ENCODE data around the gene LONP2. TPM values are rescaled to one million over a fixed set of nuclear protein-coding genes. Genes with fewer than 3 reads are reported as not detected.

The LONP2 gene
- total and polyA plus RNA-seq, 4 donors, result 30.0 to 304 (median 52.8) TPM

- TF ChIP-seq GABPA (IDR thresholded peaks at IDR 0.05 in 1 of 2, conservative IDR thresholded peaks at IDR 0.05 in 1 of 2) (no peak), REST (IDR thresholded peaks at IDR 0.05) (no peak), TAF1 (conservative IDR thresholded peaks at IDR 0.05) (no peak), HNF4A (conservative IDR thresholded peaks at IDR 0.05) (no peak), NR2F2 (IDR thresholded peaks at IDR 0.05) (no peak), RAD21 (IDR thresholded peaks at IDR 0.05) (no peak), YY1 (IDR thresholded peaks at IDR 0.05) (no peak), JUND (IDR thresholded peaks at IDR 0.05) (no peak), CTCF (IDR thresholded peaks at IDR 0.05; ENCODE audit: low read depth, low read length, missing input control) (no peak), FOXA1 (IDR thresholded peaks at IDR 0.05) (no peak), MAX (IDR thresholded peaks at IDR 0.05) (no peak), EGR1 (IDR thresholded peaks at IDR 0.05; ENCODE audit: low read depth in 2 of 2) (no peak), RXRA (IDR thresholded peaks at IDR 0.05) (no peak), SP1 (IDR thresholded peaks at IDR 0.05) (no peak)
- no peak overlapping the region for H3K27ac ChIP-seq (ENCODE audit: low read depth in 1 of 2, low read length in 2 of 2)
- no peaks in the 10 kb centered on the region for H3K27me3 ChIP-seq (ENCODE audit: control insufficient read depth in 4 of 4, insufficient read depth in 4 of 4, low read length in 3 of 4)
- H3K4me3 ChIP-seq (ENCODE audit: low read depth in 1 of 3, low read length in 3 of 3), result no peak overlapping the region
- H3K4me1 ChIP-seq (ENCODE audit: control insufficient read depth in 4 of 4, insufficient read depth in 4 of 4, low read length in 3 of 4), result no peaks in the 10 kb centered on the region
- H3K9me3 ChIP-seq (ENCODE audit: control insufficient read depth in 4 of 4, low read length in 3 of 4), result no peaks in the 10 kb centered on the region
- WGBS, result 97% methylated on average over 2 of the region's 2 CpGs
- DNase-seq (ENCODE audit: low spot score), result no peak
- no peak overlapping the region for H3K9ac ChIP-seq (ENCODE audit: low read depth in 1 of 2, low read length in 2 of 2)
- H3K36me3 ChIP-seq (ENCODE audit: control insufficient read depth in 4 of 4, insufficient read depth in 3 of 4, low read depth in 1 of 4, low read length in 3 of 4), result peaks cover 11 to 58% (median 43%) of the 10 kb centered on the region in 4 donors
These were observed 98.5 kb downstream of the LONP2 start for GRCh38 chr16:48342591-48342990.

- 91% methylated on average over 20 of the region's 20 CpGs for WGBS
- TF ChIP-seq GABPA (IDR thresholded peaks at IDR 0.05 in 1 of 2, conservative IDR thresholded peaks at IDR 0.05 in 1 of 2) (no peak), FOXA2 (IDR thresholded peaks at IDR 0.05) (no peak), CTCF (IDR thresholded peaks at IDR 0.05; ENCODE audit: low read depth, low read length, missing input control) (no peak), YY1 (IDR thresholded peaks at IDR 0.05) (no peak), SP1 (IDR thresholded peaks at IDR 0.05) (no peak), EGR1 (IDR thresholded peaks at IDR 0.05; ENCODE audit: low read depth in 2 of 2) (no peak), RAD21 (IDR thresholded peaks at IDR 0.05) (no peak), TAF1 (conservative IDR thresholded peaks at IDR 0.05) (no peak)
- Histone ChIP-seq H3K9me3 (ENCODE audit: control insufficient read depth in 4 of 4, low read length in 3 of 4) (no peaks in the 10 kb centered on the region), H3K27ac (ENCODE audit: low read depth in 1 of 2, low read length in 2 of 2) (no peak overlapping the region), H3K4me3 (ENCODE audit: low read depth in 1 of 3, low read length in 3 of 3) (no peak overlapping the region), H3K36me3 (ENCODE audit: control insufficient read depth in 4 of 4, insufficient read depth in 3 of 4, low read depth in 1 of 4, low read length in 3 of 4) (peaks cover 11 to 74% (median 57%) of the 10 kb centered on the region in 4 donors), H3K27me3 (ENCODE audit: control insufficient read depth in 4 of 4, insufficient read depth in 4 of 4, low read length in 3 of 4) (no peaks in the 10 kb centered on the region), H3K9ac (ENCODE audit: low read depth in 1 of 2, low read length in 2 of 2) (no peak overlapping the region), H3K4me1 (ENCODE audit: control insufficient read depth in 4 of 4, insufficient read depth in 4 of 4, low read length in 3 of 4) (no peaks in the 10 kb centered on the region)
- DNase-seq (ENCODE audit: low spot score), result no peak
These were observed 103.2 kb downstream of the LONP2 start for GRCh38 chr16:48347191-48347865.
